ENCODE results near the gene ARHGAP44. TPM values are rescaled to one million over a fixed set of nuclear protein-coding genes. Genes with fewer than 3 reads are reported as not detected.

The ARHGAP44 gene
- total and polyA plus RNA-seq, 2 donors (not counting 1 experiment from before 2014, with no cell fraction given) = 0.78 to 11.6 TPM

GRCh38 chr17:12964840-12965239 is 175.5 kb downstream of the ARHGAP44 start:
- H3K9me3 ChIP-seq (ENCODE audit: control extremely low read depth in 1 of 3, control insufficient read depth in 2 of 3, insufficient read depth in 1 of 3, low read length in 2 of 3) = peaks cover 0 to 3% (median 0%) of the 10 kb centered on the region in 3 donors
- 93% methylated on average over 10 of the region's 10 CpGs for WGBS (ENCODE audit: insufficient coverage)
- H3K36me3 ChIP-seq (replicated peaks in 1 of 2; ENCODE audit: control extremely low read depth in 1 of 2, control insufficient read depth in 1 of 2, extremely low read depth in 1 of 2, insufficient read depth in 2 of 2, low read length in 1 of 2) = no peaks in the 10 kb centered on the region
- no peak overlapping the region for H3K4me2 ChIP-seq (replicated peaks; ENCODE audit: low read depth, low read length, poor library complexity, severe bottlenecking)
- no peak overlapping the region for H3K4me3 ChIP-seq (ENCODE audit: control extremely low read depth in 1 of 5, extremely low read depth in 1 of 5, insufficient read depth in 1 of 5, low read depth in 2 of 5, low read length in 4 of 5)
- intact Hi-C loops (cut with micrococcal nuclease) = no loop called here
- no peak overlapping the region for H3K4me3 Mint-ChIP-seq
- no peaks in the 10 kb centered on the region for H4K20me1 ChIP-seq (ENCODE audit: control insufficient read depth, insufficient read depth, low read length, poor library complexity, severe bottlenecking)
- H3K27me3 ChIP-seq (replicated peaks in 1 of 4; ENCODE audit: control extremely low read depth in 1 of 4, control insufficient read depth in 3 of 4, insufficient read depth in 4 of 4, low read length in 3 of 4) = no peaks in the 10 kb centered on the region
- no peak for TF ChIP-seq CTCF (IDR thresholded peaks at IDR 0.05)
- TF ChIP-seq EZH2 (IDR thresholded peaks at IDR 0.05; ENCODE audit: borderline replicate concordance, insufficient read depth, low read depth, low read length, poor library complexity, severe bottlenecking) = no peak
- ChIA-PET POLR2A (no interaction called here), CTCF (interaction anchor here (1.1 kb wide), 1 partner anchor 67 kb away, joined by 3 read pairs; no protein-coding TSS in a partner anchor)
- no peak overlapping the region for H3K9ac ChIP-seq (ENCODE audit: low read length)
- ATAC-seq (ENCODE audit: low read depth) = no peak
- no peaks in the 10 kb centered on the region for H3K79me2 ChIP-seq (ENCODE audit: control insufficient read depth, insufficient read depth, low read length)
- no peaks in the 10 kb centered on the region for H3K9me3 Mint-ChIP-seq (ENCODE audit: insufficient read depth)
- H3K4me1 Mint-ChIP-seq = peaks cover 1% of the 10 kb centered on the region
- no peaks in the 10 kb centered on the region for H3K27me3 Mint-ChIP-seq
- H2AFZ ChIP-seq (ENCODE audit: insufficient read depth, low read depth, low read length, poor library complexity, severe bottlenecking) = no peak overlapping the region
- H3K27ac ChIP-seq (ENCODE audit: low read length in 2 of 2) = no peak overlapping the region
- H3K27ac Mint-ChIP-seq = no peak overlapping the region
- H3K4me1 ChIP-seq (ENCODE audit: control insufficient read depth in 2 of 2, insufficient read depth in 2 of 2, low read length in 2 of 2) = no peaks in the 10 kb centered on the region
- DNase-seq = no peak

GRCh38 chr17:12965988-12966387 is 176.7 kb downstream of the ARHGAP44 start:
- H3K9me3 Mint-ChIP-seq (ENCODE audit: insufficient read depth) = no peaks in the 10 kb centered on the region
- POLR2A ChIA-PET = no interaction called here
- Histone ChIP-seq H3K27me3 (replicated peaks in 1 of 4; ENCODE audit: control extremely low read depth in 1 of 4, control insufficient read depth in 3 of 4, insufficient read depth in 4 of 4, low read length in 3 of 4) (no peaks in the 10 kb centered on the region), H3K4me2 (replicated peaks; ENCODE audit: low read depth, low read length, poor library complexity, severe bottlenecking) (no peak overlapping the region), H2AFZ (ENCODE audit: insufficient read depth, low read depth, low read length, poor library complexity, severe bottlenecking) (no peak overlapping the region), H3K36me3 (replicated peaks in 1 of 2; ENCODE audit: control extremely low read depth in 1 of 2, control insufficient read depth in 1 of 2, extremely low read depth in 1 of 2, insufficient read depth in 2 of 2, low read length in 1 of 2) (no peaks in the 10 kb centered on the region), H3K9me3 (ENCODE audit: control extremely low read depth in 1 of 3, control insufficient read depth in 2 of 3, insufficient read depth in 1 of 3, low read length in 2 of 3) (peaks cover 0 to 3% (median 0%) of the 10 kb centered on the region in 3 donors), H3K4me1 (ENCODE audit: control insufficient read depth in 2 of 2, insufficient read depth in 2 of 2, low read length in 2 of 2) (no peaks in the 10 kb centered on the region), H3K79me2 (ENCODE audit: control insufficient read depth, insufficient read depth, low read length) (no peaks in the 10 kb centered on the region), H4K20me1 (ENCODE audit: control insufficient read depth, insufficient read depth, low read length, poor library complexity, severe bottlenecking) (no peaks in the 10 kb centered on the region), H3K9ac (ENCODE audit: low read length) (no peak overlapping the region), H3K27ac (ENCODE audit: low read length in 2 of 2) (no peak overlapping the region), H3K4me3 (ENCODE audit: control extremely low read depth in 1 of 5, extremely low read depth in 1 of 5, insufficient read depth in 1 of 5, low read depth in 2 of 5, low read length in 4 of 5) (no peak overlapping the region)
- DNase-seq = no peak
- TF ChIP-seq EZH2 (IDR thresholded peaks at IDR 0.05; ENCODE audit: borderline replicate concordance, insufficient read depth, low read depth, low read length, poor library complexity, severe bottlenecking) = no peak
- no peak for TF ChIP-seq CTCF (IDR thresholded peaks at IDR 0.05)
- CTCF ChIA-PET = no interaction called here
- 100% methylated on average over 1 of the region's 3 CpGs for WGBS (ENCODE audit: insufficient coverage)
- H3K27ac Mint-ChIP-seq = no peak overlapping the region
- no peaks in the 10 kb centered on the region for H3K27me3 Mint-ChIP-seq
- peaks cover 1% of the 10 kb centered on the region for H3K4me1 Mint-ChIP-seq
- intact Hi-C loops (cut with micrococcal nuclease) = no loop called here
- ATAC-seq (ENCODE audit: low read depth) = no peak
- no peak overlapping the region for H3K4me3 Mint-ChIP-seq

All from B cell (primary cell).